Fibroblast of mammary gland (primary cell): Measurements from ENCODE around the gene FAM13C.
A peak's percentile ranks its signal among the peaks of the same experiment; 100 is the strongest.
"Not testable (repeated sequence)": the region's sequence is repeated elsewhere in the genome, so short reads cannot be mapped to it uniquely, and the experiment has no call there.

Source experiments
- DNase-seq: peaks from one replicate; pipeline ENCODE4 v3.0.0-alpha.2; 2010; ENCODE audit warnings: low read depth
- H3K4me3 ChIP-seq: 2 replicates; pipeline ENCODE4 v1.5.1; 2011; ENCODE audit warnings: low read depth, mild to moderate bottlenecking, low read length, moderate library complexity; ENCODE audit not compliant: control insufficient read depth
- CTCF ChIP-seq: conservative IDR thresholded peaks from 2 replicates; pipeline ENCODE4 v1.5.1; 2011; ENCODE audit warnings: low read depth, low read length, inconsistent platforms; ENCODE audit not compliant: control insufficient read depth, insufficient read depth

The FAM13C gene

GRCh38 chr10:59240582-59241183, 121.7 kb downstream of the FAM13C start:
- H3K4me3 ChIP-seq: no peak overlapping the region
- peak; percentile 64 for DNase-seq
- peak; percentile 54 for TF ChIP-seq CTCF

GRCh38 chr10:59239108-59239507, 123.2 kb downstream of the FAM13C start:
- not testable (repeated sequence) for H3K4me3 ChIP-seq, DNase-seq

GRCh38 chr10:59237775-59238174, 124.6 kb downstream of the FAM13C start:
- H3K4me3 ChIP-seq: no peak overlapping the region
- no peak for TF ChIP-seq CTCF
- DNase-seq: no peak

- no peak for TF ChIP-seq CTCF
- DNase-seq: no peak
- H3K4me3 ChIP-seq: no peak overlapping the region
Observed at GRCh38 chr10:59236064-59236697, 126.2 kb downstream of the FAM13C start.

GRCh38 chr10:59234816-59235429, 127.4 kb downstream of the FAM13C start:
- peak; percentile 77 for TF ChIP-seq CTCF
- no peak overlapping the region for H3K4me3 ChIP-seq
- DNase-seq: peak; percentile 57

- TF ChIP-seq CTCF: no peak
- no peak overlapping the region for H3K4me3 ChIP-seq
- DNase-seq: peak; percentile 57
Observed at GRCh38 chr10:59234194-59234593, 128.2 kb downstream of the FAM13C start.

GRCh38 chr10:59229441-59229840, 132.9 kb downstream of the FAM13C start:
- TF ChIP-seq CTCF: no peak
- no peak overlapping the region for H3K4me3 ChIP-seq
- DNase-seq: peak; percentile 60
